B cell (primary cell): ENCODE measurements around the gene SLC2A13. TPM values are rescaled to one million over a fixed set of nuclear protein-coding genes. Genes with fewer than 3 reads are reported as not detected.

Experiments used
- ATAC-seq: fragments of 200-7000 bp; cut with Tn5 transposase; one replicate; pipeline ENCODE4 v1.10.0; 2021; ENCODE audit warnings: low read depth, mild to moderate bottlenecking, moderate number of reproducible peaks, moderate library complexity
- CTCF ChIA-PET: fragments of 350-600 bp; sonication (Branson Sonifier 250); formaldehyde crosslinking; loops from one replicate; lab custom pipeline; 2021; ENCODE audit warnings: antibody characterized with exemption, inconsistent platforms; lab: Charles Lee
- POLR2A ChIA-PET: fragments of 350-600 bp; sonication (Branson Sonifier 250); formaldehyde crosslinking; loops from one replicate; lab custom pipeline; 2021; ENCODE audit warnings: antibody characterized with exemption; lab: Charles Lee
- DNase-seq: peaks from one replicate; pipeline ENCODE4 v3.0.0; 2013
- H2AFZ ChIP-seq: 2 replicates; pipeline ENCODE4 v1.6.1; 2012; ENCODE audit warnings: mild to moderate bottlenecking, low read depth, low read length; ENCODE audit not compliant: insufficient read depth, poor library complexity, severe bottlenecking
- H3K27ac ChIP-seq, 2 donors: 1 replicate in 1 of 2; 2 replicates in 1 of 2; pipeline ENCODE4 v1.5.1; 2012 to 2013; ENCODE audit warnings: low read length in 2 of 2, mild to moderate bottlenecking in 2 of 2, moderate library complexity in 1 of 2
- H3K27me3 ChIP-seq, 4 experiments: fragments of 200-600 bp in 1 of 4; sonication (generic) in 1 of 4; replicated peaks in 1 of 4; 1 replicate in 2 of 4; 2 replicates in 2 of 4; pipeline versions ENCODE4 v1.6.1 to v1.7.0; 2013 to 2016; ENCODE audit warnings: low read length in 3 of 4, mild to moderate bottlenecking in 2 of 4, mixed read lengths in 1 of 4, moderate library complexity in 1 of 4; ENCODE audit not compliant: insufficient read depth in 4 of 4, control insufficient read depth in 3 of 4; ENCODE audit errors: control extremely low read depth in 1 of 4
- H3K36me3 ChIP-seq, 2 experiments: replicated peaks in 1 of 2; 1 replicate in 1 of 2; 2 replicates in 1 of 2; pipeline versions ENCODE4 v1.6.1 to v1.7.1; 2013; ENCODE audit warnings: low read length in 1 of 2; ENCODE audit not compliant: insufficient read depth in 2 of 2, control insufficient read depth in 1 of 2; ENCODE audit errors: control extremely low read depth in 1 of 2, extremely low read depth in 1 of 2
- H3K4me1 ChIP-seq, 2 donors: fragments of 200-600 bp in 1 of 2; sonication (generic) in 1 of 2; 1 replicate in 1 of 2; 2 replicates in 1 of 2; pipeline versions ENCODE4 v1.5.1 to v1.6.1; 2013 to 2017; ENCODE audit warnings: low read length in 2 of 2; ENCODE audit not compliant: control insufficient read depth in 2 of 2, insufficient read depth in 2 of 2
- H3K4me2 ChIP-seq: replicated peaks from 2 replicates; pipeline ENCODE3; 2012; ENCODE audit warnings: mild to moderate bottlenecking, low read depth, low read length; ENCODE audit not compliant: poor library complexity, severe bottlenecking
- H3K4me3 ChIP-seq, 5 experiments: fragments of 200-600 bp in 1 of 5; sonication (generic) in 1 of 5; 1 replicate in 3 of 5; 2 replicates in 2 of 5; pipeline versions ENCODE4 v1.5.1 to v1.7.0; 2011 to 2016; ENCODE audit warnings: low read length in 4 of 5, mild to moderate bottlenecking in 4 of 5, low read depth in 2 of 5, control low read depth in 1 of 5, moderate library complexity in 1 of 5; ENCODE audit not compliant: insufficient read depth in 1 of 5; ENCODE audit errors: control extremely low read depth in 1 of 5, extremely low read depth in 1 of 5
- H3K79me2 ChIP-seq: fragments of 200-600 bp; sonication (generic); one replicate; pipeline ENCODE4 v1.6.0; 2016; ENCODE audit warnings: low read length; ENCODE audit not compliant: control insufficient read depth, insufficient read depth
- H3K9ac ChIP-seq: fragments of 200-600 bp; sonication (generic); 2 replicates; pipeline ENCODE4 v1.6.1; 2017; ENCODE audit warnings: mild to moderate bottlenecking, low read length, moderate library complexity
- H3K9me3 ChIP-seq, 3 donors: one replicate each; pipeline versions ENCODE4 v1.6.1 to v1.7.1; 2013; ENCODE audit warnings: low read length in 2 of 3; ENCODE audit not compliant: control insufficient read depth in 2 of 3, insufficient read depth in 1 of 3; ENCODE audit errors: control extremely low read depth in 1 of 3
- H4K20me1 ChIP-seq: 2 replicates; pipeline ENCODE4 v1.6.0; 2012; ENCODE audit warnings: mild to moderate bottlenecking, low read length; ENCODE audit not compliant: insufficient read depth, control insufficient read depth, poor library complexity, severe bottlenecking
- H3K27ac Mint-ChIP-seq: one replicate; pipeline ENCODE4 v1.8.0; 2021; ENCODE audit warnings: mixed read lengths
- H3K27me3 Mint-ChIP-seq: one replicate; pipeline ENCODE4 v1.8.0; 2021; ENCODE audit warnings: mixed read lengths
- H3K4me1 Mint-ChIP-seq: one replicate; pipeline ENCODE4 v1.8.0; 2021; ENCODE audit warnings: mixed read lengths
- H3K4me3 Mint-ChIP-seq: one replicate; pipeline ENCODE4 v1.8.0; 2021; ENCODE audit warnings: mixed read lengths
- H3K9me3 Mint-ChIP-seq: one replicate; pipeline ENCODE4 v1.8.0; 2022; ENCODE audit warnings: mixed read lengths; ENCODE audit not compliant: insufficient read depth
- CTCF ChIP-seq: fragments of 200-600 bp; IDR thresholded peaks from one replicate; pipeline ENCODE4 v1.8.0; 2022; ENCODE audit warnings: antibody characterized with exemption, mild to moderate bottlenecking
- EZH2 ChIP-seq: IDR thresholded peaks from 2 replicates; pipeline ENCODE4 v1.6.1; 2012; ENCODE audit warnings: borderline replicate concordance, low read depth, mild to moderate bottlenecking, moderate library complexity, low read length; ENCODE audit not compliant: insufficient read depth, poor library complexity, severe bottlenecking
- WGBS: methylation state at CpG from one replicate; pipeline ENCODE4 v1.1.5; 2013; ENCODE audit warnings: missing lambda C conversion rate; ENCODE audit not compliant: insufficient coverage; 5-methylcytosine and 5-hydroxymethylcytosine counted together
- intact Hi-C: fragments of 100-400 bp; cut with micrococcal nuclease; formaldehyde crosslinking; loops from one replicate; pipeline ENCODE4 v1.10.0; 2022
- polyA plus RNA-seq: library from polyadenylated mRNA; depleted of rRNA; stranded (reverse); fragments of >200 nt; gene quantifications from 2 replicates; pipeline ENCODE4 v1.2.3, GENCODE V29; 2012
- total RNA-seq, 2 donors: library from RNA; stranded (reverse); fragments of 120-200 nt in 1 of 2; gene quantifications; 1 replicate in 1 of 2; 2 replicates in 1 of 2; pipeline versions ENCODE4 v1.2.3 to v1.2.4, GENCODE V29; 2013 to 2022

Gene SLC2A13
- total and polyA plus RNA-seq, 2 donors (not counting 1 experiment from before 2014, with no cell fraction given), result 2.1 to 8.6 TPM

- H3K4me3 ChIP-seq, result no peak overlapping the region
- DNase-seq (no peak), ATAC-seq (no peak)
- H3K4me2 ChIP-seq, result no peak overlapping the region
- H3K27me3 ChIP-seq, result no peaks in the 10 kb centered on the region
- no peak overlapping the region for H3K27ac Mint-ChIP-seq
- no peaks in the 10 kb centered on the region for H3K4me1 ChIP-seq
- H3K4me1 Mint-ChIP-seq, result no peaks in the 10 kb centered on the region
- H3K36me3 ChIP-seq, result no peaks in the 10 kb centered on the region
- CTCF ChIA-PET, result no interaction called here
- intact Hi-C loops, result no loop called here
- H2AFZ ChIP-seq, result no peak overlapping the region
- no peaks in the 10 kb centered on the region for H3K9me3 Mint-ChIP-seq
- H3K4me3 Mint-ChIP-seq, result no peak overlapping the region
- H3K9me3 ChIP-seq, result no peaks in the 10 kb centered on the region
- no CpG with 5 or more reads among the region's 1 CpG for WGBS
- H3K27me3 Mint-ChIP-seq, result no peaks in the 10 kb centered on the region
- POLR2A ChIA-PET, result no interaction called here
- H3K9ac ChIP-seq, result no peak overlapping the region
- H3K79me2 ChIP-seq, result no peaks in the 10 kb centered on the region
- H3K27ac ChIP-seq, result no peak overlapping the region
- no peak for TF ChIP-seq CTCF
- no peak for TF ChIP-seq EZH2
- no peaks in the 10 kb centered on the region for H4K20me1 ChIP-seq
Observed at GRCh38 chr12:39919790-39920189, 186.1 kb downstream of the SLC2A13 start.

DNA sequence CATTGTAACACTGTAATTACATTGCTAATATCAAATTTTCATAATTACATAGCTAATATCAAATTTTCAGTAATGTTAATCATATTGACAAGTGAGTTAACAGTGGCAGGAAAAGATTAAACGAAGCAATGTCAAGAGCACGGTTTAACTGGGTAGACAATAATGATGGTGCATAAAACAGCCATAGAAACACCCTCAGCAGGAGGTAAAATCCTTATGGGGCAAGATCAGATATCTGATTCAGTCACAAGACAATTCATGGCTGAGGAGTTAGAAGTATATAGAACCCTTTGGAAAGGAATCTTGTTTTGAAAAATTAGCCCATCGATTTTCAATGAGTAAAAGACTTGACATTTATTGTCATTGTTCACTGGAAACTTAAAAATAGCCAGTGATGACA lies 190.6 kb downstream of the SLC2A13 start:
- Histone ChIP-seq H3K4me1 (no peaks in the 10 kb centered on the region), H3K27me3 (no peaks in the 10 kb centered on the region), H3K36me3 (no peaks in the 10 kb centered on the region), H3K79me2 (no peaks in the 10 kb centered on the region), H3K4me2 (no peak overlapping the region), H2AFZ (no peak overlapping the region), H3K27ac (no peak overlapping the region), H3K4me3 (no peak overlapping the region), H3K9ac (no peak overlapping the region), H4K20me1 (no peaks in the 10 kb centered on the region), H3K9me3 (no peaks in the 10 kb centered on the region)
- ChIA-PET CTCF (no interaction called here), POLR2A (no interaction called here)
- WGBS, result no CpG with 5 or more reads among the region's 3 CpGs
- Mint-ChIP-seq H3K27ac (no peak overlapping the region), H3K4me3 (no peak overlapping the region), H3K4me1 (no peaks in the 10 kb centered on the region), H3K27me3 (no peaks in the 10 kb centered on the region), H3K9me3 (no peaks in the 10 kb centered on the region)
- ATAC-seq (no peak), DNase-seq (no peak)
- intact Hi-C loops, result no loop called here
- TF ChIP-seq CTCF (no peak), EZH2 (no peak)
